ENCODE results near the gene PCSK6. TPM values are rescaled to one million over a fixed set of nuclear protein-coding genes. Genes with fewer than 3 reads are reported as not detected.

Gene PCSK6
- polyA plus RNA-seq, 3 donors, result 0.05 to 0.10 TPM; not detected in 1

GRCh38 chr15:101432982-101433381 lies 56.5 kb downstream of the PCSK6 start:
- H3K9me3 ChIP-seq (replicated peaks in 1 of 2; ENCODE audit: control insufficient read depth in 1 of 2, insufficient read depth in 1 of 2, low read length in 2 of 2), result no peaks in the 10 kb centered on the region
- Mint-ChIP-seq H3K4me1 (no peaks in the 10 kb centered on the region), H3K4me3 (no peak overlapping the region), H3K27me3 (ENCODE audit: low read depth in 3 of 3) (peaks cover 6 to 15% (median 14%) of the 10 kb centered on the region in 3 donors), H3K36me3 (no peaks in the 10 kb centered on the region), H3K9me3 (no peaks in the 10 kb centered on the region), H3K27ac (peak overlapping the region in 1 of 7 donors; percentile 47)
- WGBS (ENCODE audit: insufficient coverage), result 86% methylated on average over 1 of the region's 3 CpGs
- DNase-seq, result no peak
- H3K36me3 ChIP-seq (replicated peaks in 1 of 2; ENCODE audit: control insufficient read depth in 1 of 2, insufficient read depth in 2 of 2, low read length in 2 of 2), result no peaks in the 10 kb centered on the region
- H3K4me1 ChIP-seq (ENCODE audit: control insufficient read depth in 1 of 2, insufficient read depth in 2 of 2, low read length in 2 of 2), result no peaks in the 10 kb centered on the region
- intact Hi-C loops (cut with micrococcal nuclease), result no loop called here
- H3K4me3 ChIP-seq (replicated peaks in 1 of 3; ENCODE audit: low read depth in 2 of 3, low read length in 3 of 3), result no peak overlapping the region
- H3K27ac ChIP-seq (ENCODE audit: low read depth in 1 of 2, low read length in 2 of 2), result no peak overlapping the region
- no peaks in the 10 kb centered on the region for H3K79me2 ChIP-seq (ENCODE audit: insufficient read depth, low read length)
- no peak for TF ChIP-seq CTCF (IDR thresholded peaks at IDR 0.05)
- H3K27me3 ChIP-seq (ENCODE audit: control insufficient read depth in 2 of 2, insufficient read depth in 2 of 2, low read length in 2 of 2), result no peaks in the 10 kb centered on the region
- H2AFZ ChIP-seq (ENCODE audit: insufficient read depth, low read depth, low read length, poor library complexity, severe bottlenecking), result no peak overlapping the region
- no peak overlapping the region for H3K9ac ChIP-seq (ENCODE audit: insufficient read depth, low read length, poor library complexity, severe bottlenecking)
- no peak overlapping the region for H3K4me2 ChIP-seq (replicated peaks; ENCODE audit: extremely low read depth, low read length, poor library complexity, severe bottlenecking)
- H4K20me1 ChIP-seq (ENCODE audit: insufficient read depth, low read length), result no peaks in the 10 kb centered on the region

GRCh38 chr15:101431748-101432147 lies 57.8 kb downstream of the PCSK6 start:
- Mint-ChIP-seq H3K4me1 (no peaks in the 10 kb centered on the region), H3K36me3 (no peaks in the 10 kb centered on the region), H3K9me3 (no peaks in the 10 kb centered on the region), H3K27me3 (ENCODE audit: low read depth in 3 of 3) (peaks cover 6 to 14% (median 9%) of the 10 kb centered on the region in 3 donors), H3K27ac (no peak overlapping the region), H3K4me3 (no peak overlapping the region)
- Histone ChIP-seq H3K27ac (ENCODE audit: low read depth in 1 of 2, low read length in 2 of 2) (no peak overlapping the region), H3K36me3 (replicated peaks in 1 of 2; ENCODE audit: control insufficient read depth in 1 of 2, insufficient read depth in 2 of 2, low read length in 2 of 2) (no peaks in the 10 kb centered on the region), H3K4me3 (replicated peaks in 1 of 3; ENCODE audit: low read depth in 2 of 3, low read length in 3 of 3) (no peak overlapping the region), H3K9ac (ENCODE audit: insufficient read depth, low read length, poor library complexity, severe bottlenecking) (no peak overlapping the region), H4K20me1 (ENCODE audit: insufficient read depth, low read length) (no peaks in the 10 kb centered on the region), H3K4me2 (replicated peaks; ENCODE audit: extremely low read depth, low read length, poor library complexity, severe bottlenecking) (no peak overlapping the region), H3K79me2 (ENCODE audit: insufficient read depth, low read length) (no peaks in the 10 kb centered on the region), H3K9me3 (replicated peaks in 1 of 2; ENCODE audit: control insufficient read depth in 1 of 2, insufficient read depth in 1 of 2, low read length in 2 of 2) (no peaks in the 10 kb centered on the region), H3K27me3 (ENCODE audit: control insufficient read depth in 2 of 2, insufficient read depth in 2 of 2, low read length in 2 of 2) (no peaks in the 10 kb centered on the region), H2AFZ (ENCODE audit: insufficient read depth, low read depth, low read length, poor library complexity, severe bottlenecking) (no peak overlapping the region), H3K4me1 (ENCODE audit: control insufficient read depth in 1 of 2, insufficient read depth in 2 of 2, low read length in 2 of 2) (no peaks in the 10 kb centered on the region)
- intact Hi-C loops (cut with micrococcal nuclease), result no loop called here
- DNase-seq, result no peak
- WGBS (ENCODE audit: insufficient coverage), result no CpG with 5 or more reads among the region's 6 CpGs
- no peak for TF ChIP-seq CTCF (IDR thresholded peaks at IDR 0.05)

Data from CD14-positive monocyte (primary cell).